HG02970 (cell line): ENCODE data around the gene KEAP1.

Source experiments
- ATAC-seq: cut with Tn5 transposase; IDR thresholded peaks from one replicate; pipeline ENCODE4 v1.9.1; 2021; ENCODE audit warnings: mild to moderate bottlenecking, moderate library complexity, moderate number of reproducible peaks; ENCODE audit not compliant: unreplicated experiment, low FRiP score

Gene KEAP1

DNA sequence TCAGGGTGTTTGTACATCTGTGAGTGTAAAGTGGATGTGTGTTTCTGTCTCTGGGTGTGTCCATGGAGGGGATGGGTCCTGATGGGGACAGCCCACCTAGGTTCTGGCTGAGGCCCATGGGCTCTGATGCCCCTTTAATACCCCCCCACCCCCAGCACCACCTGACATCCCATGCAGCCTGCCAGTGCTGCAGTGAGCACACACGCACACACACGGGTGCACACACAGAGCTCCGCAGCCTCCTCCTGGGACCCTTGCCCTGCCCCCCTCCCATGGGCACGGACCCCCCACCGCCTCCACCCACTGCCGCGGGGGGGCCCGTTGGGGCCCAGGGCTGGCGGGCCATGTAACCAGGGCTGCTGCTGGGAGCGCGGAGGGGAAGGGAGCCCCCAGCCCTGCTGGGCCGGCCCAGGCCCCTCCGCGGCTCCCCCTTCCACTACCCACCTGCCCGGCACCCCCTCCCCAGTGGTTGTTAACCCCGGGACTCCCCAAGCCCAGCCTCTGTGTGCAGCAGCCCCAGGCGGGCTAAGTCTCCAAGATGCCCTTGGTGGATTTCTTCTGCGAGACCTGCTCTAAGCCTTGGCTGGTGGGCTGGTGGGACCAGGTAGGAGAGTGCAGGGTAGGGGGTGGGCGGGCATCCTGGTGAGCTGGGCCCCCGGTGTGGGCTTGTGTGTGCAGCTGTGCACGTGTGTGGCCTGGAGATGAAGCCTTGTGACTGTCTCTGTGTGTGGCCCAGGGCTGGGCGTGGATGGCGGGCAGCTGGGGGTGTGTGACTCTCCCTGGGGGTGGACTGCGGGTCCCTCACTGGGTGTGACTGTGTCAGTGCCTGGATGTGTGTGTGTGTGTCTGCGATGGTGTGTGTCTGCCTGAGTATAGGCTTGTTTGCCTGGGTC, 50.2 kb downstream of the KEAP1 start:
- ATAC-seq, result no peak

DNA sequence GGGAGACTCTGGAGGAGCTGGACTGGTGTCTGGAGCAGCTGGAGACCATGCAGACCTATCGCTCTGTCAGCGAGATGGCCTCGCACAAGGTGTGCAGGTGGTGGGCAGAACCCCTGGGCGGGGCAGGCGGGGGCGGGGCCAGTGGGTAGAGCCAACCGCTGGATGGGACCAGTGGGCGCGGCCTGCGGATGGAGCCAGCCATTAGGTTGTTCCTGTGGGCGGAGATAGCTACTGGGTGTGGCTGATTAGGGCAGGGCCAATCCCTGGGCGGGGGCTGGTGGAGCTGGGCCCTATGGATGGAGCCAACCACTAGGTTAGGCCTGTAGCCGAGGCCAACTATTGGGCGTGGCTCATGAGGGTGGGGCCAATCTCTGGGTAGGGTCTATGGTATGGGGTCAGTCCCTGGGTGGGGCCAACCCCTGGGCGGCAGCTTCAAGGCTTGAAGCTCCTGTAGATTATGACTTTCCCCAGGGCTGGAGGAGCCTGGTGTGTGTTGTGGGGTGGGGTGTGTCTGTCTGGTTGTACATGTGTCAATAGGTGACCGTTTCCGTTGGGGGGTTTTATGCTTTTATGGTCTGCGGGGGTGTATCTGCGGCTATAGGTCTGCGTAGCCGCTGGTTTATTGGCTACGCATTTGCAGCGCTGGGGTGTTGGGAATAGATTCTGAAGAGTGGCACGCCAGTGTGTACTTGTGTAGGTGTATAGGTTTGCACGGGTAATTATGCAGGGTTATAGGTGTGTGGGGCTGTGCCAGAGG, 52.1 kb downstream of the KEAP1 start:
- ATAC-seq, result no peak

DNA sequence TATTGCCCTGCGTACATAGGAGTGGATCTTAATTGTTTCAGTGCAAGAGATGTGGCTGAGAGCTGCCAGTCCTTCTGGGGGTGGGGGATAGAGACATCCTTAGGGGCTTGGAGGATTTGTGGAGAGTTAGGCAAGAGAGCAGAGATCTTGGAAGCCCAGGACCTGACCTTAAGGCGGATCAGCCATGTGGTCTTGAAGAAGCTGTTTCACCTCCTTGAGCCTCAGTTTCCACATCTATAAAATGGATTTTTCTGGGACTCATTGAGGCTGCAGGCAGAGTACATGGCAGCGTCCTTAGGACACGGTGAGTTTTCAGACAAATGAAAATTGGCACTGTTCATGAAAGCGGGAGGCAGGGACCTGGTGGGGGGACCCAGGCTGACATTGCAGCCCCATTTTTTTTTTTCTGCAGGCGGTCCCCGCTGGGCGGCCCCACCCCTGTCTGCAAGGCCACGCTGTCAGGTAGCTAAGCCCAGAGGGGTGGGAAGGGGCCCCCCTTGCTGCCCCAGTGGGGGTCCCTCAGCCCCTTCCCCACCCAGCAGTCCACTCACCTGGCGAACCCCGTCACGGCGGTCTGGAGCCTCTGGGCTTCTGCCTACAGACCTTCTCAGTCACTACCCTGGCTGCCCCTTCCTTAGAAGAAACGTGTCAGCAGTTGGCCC, 52.8 kb downstream of the KEAP1 start:
- no peak for ATAC-seq

DNA sequence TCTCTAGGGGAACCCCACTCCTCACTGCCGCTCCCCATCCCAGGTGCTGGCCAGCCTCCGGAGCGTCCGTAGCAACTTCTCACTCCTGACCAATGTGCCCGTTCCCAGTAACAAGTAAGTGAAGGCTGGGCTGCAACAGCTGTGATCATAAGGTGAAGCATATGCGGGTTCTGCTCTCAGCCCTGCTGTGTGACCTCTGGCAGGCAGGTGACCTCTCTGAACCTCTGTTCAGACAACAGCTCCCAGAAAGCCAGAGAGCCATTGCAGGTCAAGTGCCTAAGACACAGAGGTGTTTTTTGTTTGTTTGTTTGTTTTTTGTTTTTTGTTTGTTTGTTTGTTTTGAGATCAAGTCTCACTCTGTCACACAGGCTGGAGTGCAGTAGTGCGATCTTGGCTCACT, 54.1 kb downstream of the KEAP1 start:
- no peak for ATAC-seq

DNA sequence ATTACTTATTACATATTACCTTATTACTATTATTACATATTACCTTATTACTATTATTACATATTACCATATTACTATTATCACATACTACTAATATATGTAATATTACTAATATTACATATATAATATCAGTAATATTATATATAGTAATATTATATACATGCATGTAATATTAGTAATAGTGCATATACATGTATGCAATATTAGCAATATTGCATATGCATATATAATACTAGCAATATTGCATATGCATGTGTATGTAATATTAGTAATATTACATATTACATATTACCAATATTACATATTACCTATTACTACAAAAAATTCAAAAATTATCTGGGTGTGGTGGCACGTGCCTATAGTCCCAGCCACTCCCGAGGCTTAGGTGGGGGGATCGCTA, 60.5 kb downstream of the KEAP1 start:
- ATAC-seq, result no peak

DNA sequence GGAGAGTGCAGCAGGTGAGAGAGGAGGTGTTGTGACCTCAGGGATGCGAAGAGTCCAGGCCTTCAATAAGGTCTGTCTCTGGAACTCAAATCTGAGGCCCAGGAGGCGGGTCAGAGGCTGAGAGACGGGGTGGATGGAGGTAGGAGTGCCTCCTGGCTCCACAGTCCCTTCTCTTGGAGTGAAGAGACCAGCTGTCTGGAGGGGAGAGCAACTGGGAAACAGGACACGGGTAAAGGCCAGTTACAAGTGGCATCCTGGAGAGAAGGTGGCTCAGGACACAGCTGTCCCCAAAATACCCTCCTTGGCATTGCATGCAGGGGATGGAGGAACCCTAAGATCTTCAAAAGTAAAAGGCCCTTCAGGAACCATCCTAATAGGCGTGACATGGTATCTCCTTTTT, 63.6 kb downstream of the KEAP1 start:
- ATAC-seq, result no peak
